ENCODE results near the gene CYP1A2.
"Not testable (repeated sequence)": the region's sequence is repeated elsewhere in the genome, so short reads cannot be mapped to it uniquely, and the experiment has no call there.

The CYP1A2 gene

GRCh38 chr15:74776821-74777768, 28.4 kb downstream of the CYP1A2 start:
- DNase-seq (ENCODE audit: low read depth, low spot score) = no peak

- no peak for DNase-seq (ENCODE audit: low read depth, low spot score)
Measured at GRCh38 chr15:74777769-74778598, 29.3 kb downstream of the CYP1A2 start.

GRCh38 chr15:74778599-74778970, 29.9 kb downstream of the CYP1A2 start:
- DNase-seq (ENCODE audit: low read depth, low spot score) = no peak

- DNase-seq (ENCODE audit: low read depth, low spot score) = no peak
Measured at GRCh38 chr15:74779162-74779648, 30.6 kb downstream of the CYP1A2 start.

- DNase-seq (ENCODE audit: low read depth, low spot score) = no peak
Measured at GRCh38 chr15:74780523-74781430, 32.1 kb downstream of the CYP1A2 start.

GRCh38 chr15:74781431-74782258, 33.0 kb downstream of the CYP1A2 start, which contains the start of gene CSK:
TSS of gene CSK (plus strand) at chr15:74782080. CDS start at chr15:74798298, 16,218 bp downstream.
- peak; percentile 61 for DNase-seq (ENCODE audit: low read depth, low spot score)

- DNase-seq (ENCODE audit: low read depth, low spot score) = no peak
Measured at GRCh38 chr15:74782259-74783071, 33.8 kb downstream of the CYP1A2 start.

GRCh38 chr15:74783072-74783807, 34.6 kb downstream of the CYP1A2 start:
- DNase-seq (ENCODE audit: low read depth, low spot score) = no peak

- DNase-seq (ENCODE audit: low read depth, low spot score) = no peak
Measured at GRCh38 chr15:74783808-74784175, 35.1 kb downstream of the CYP1A2 start.

- DNase-seq (ENCODE audit: low read depth, low spot score) = no peak
Measured at GRCh38 chr15:74784426-74785193, 36.0 kb downstream of the CYP1A2 start.

GRCh38 chr15:74785194-74786032, 36.8 kb downstream of the CYP1A2 start:
- DNase-seq (ENCODE audit: low read depth, low spot score) = no peak

- DNase-seq (ENCODE audit: low read depth, low spot score) = not testable (repeated sequence)
Measured at GRCh38 chr15:74786081-74786480, 37.4 kb downstream of the CYP1A2 start.

GRCh38 chr15:74786551-74787165, 38.0 kb downstream of the CYP1A2 start:
- DNase-seq (ENCODE audit: low read depth, low spot score) = no peak

- peak; percentile 81 for DNase-seq (ENCODE audit: low read depth, low spot score)
Measured at GRCh38 chr15:74787251-74788041, 38.8 kb downstream of the CYP1A2 start.

- no peak for DNase-seq (ENCODE audit: low read depth, low spot score)
Measured at GRCh38 chr15:74788042-74788682, 39.5 kb downstream of the CYP1A2 start.

All from activated CD4-positive, CD25-positive, alpha-beta regulatory T cell treated with anti-CD3 and anti-CD28 coated beads, Interleukin-2, amount 50 U/mL, for 16 hours (primary cell).